Measurements from ENCODE around the gene DPYD.

The DPYD gene

GRCh38 chr1:97901017-97901658, 19.7 kb downstream of the DPYD start:
- no peak for TF ChIP-seq CTCF (IDR thresholded peaks at IDR 0.05; ENCODE audit: extremely low read depth, insufficient read depth, missing control alignments)
- in situ Hi-C loops (cut with MboI; ENCODE audit: low pct_unique_long_range_greater_than_20kb, low sequenced_read_pairs, unreplicated experiment), result no loop called here
- DNase-seq (ENCODE audit: low spot score), result no peak

GRCh38 chr1:97898948-97899347, 21.9 kb downstream of the DPYD start:
- no peak for DNase-seq (ENCODE audit: low spot score)
- in situ Hi-C loops (cut with MboI; ENCODE audit: low pct_unique_long_range_greater_than_20kb, low sequenced_read_pairs, unreplicated experiment), result no loop called here
- no peak for TF ChIP-seq CTCF (IDR thresholded peaks at IDR 0.05; ENCODE audit: extremely low read depth, insufficient read depth, missing control alignments)

GRCh38 chr1:97895278-97895677, 25.6 kb downstream of the DPYD start:
- no peak for TF ChIP-seq CTCF (IDR thresholded peaks at IDR 0.05; ENCODE audit: extremely low read depth, insufficient read depth, missing control alignments)
- no peak for DNase-seq (ENCODE audit: low spot score)

GRCh38 chr1:97893844-97894243, 27.0 kb downstream of the DPYD start:
- in situ Hi-C loops (cut with MboI; ENCODE audit: low pct_unique_long_range_greater_than_20kb, low sequenced_read_pairs, unreplicated experiment), result no loop called here
- TF ChIP-seq CTCF (IDR thresholded peaks at IDR 0.05; ENCODE audit: extremely low read depth, insufficient read depth, missing control alignments), result no peak
- DNase-seq (ENCODE audit: low spot score), result no peak

More at GRCh38 chr1:97895278-97895677, 25.6 kb downstream of the DPYD start:
- in situ Hi-C loops (cut with MboI; ENCODE audit: low pct_unique_long_range_greater_than_20kb, low sequenced_read_pairs, unreplicated experiment), result no loop called here

GRCh38 chr1:97886199-97886598, 34.6 kb downstream of the DPYD start:
- in situ Hi-C loops (cut with MboI; ENCODE audit: low pct_unique_long_range_greater_than_20kb, low sequenced_read_pairs, unreplicated experiment), result no loop called here
- no peak for TF ChIP-seq CTCF (IDR thresholded peaks at IDR 0.05; ENCODE audit: extremely low read depth, insufficient read depth, missing control alignments)

GRCh38 chr1:97883823-97884222, 37.0 kb downstream of the DPYD start:
- in situ Hi-C loops (cut with MboI; ENCODE audit: low pct_unique_long_range_greater_than_20kb, low sequenced_read_pairs, unreplicated experiment), result no loop called here
- no peak for DNase-seq (ENCODE audit: low spot score)
- no peak for TF ChIP-seq CTCF (IDR thresholded peaks at IDR 0.05; ENCODE audit: extremely low read depth, insufficient read depth, missing control alignments)

More at GRCh38 chr1:97886199-97886598, 34.6 kb downstream of the DPYD start:
- no peak for DNase-seq (ENCODE audit: low spot score)

Measured in GM13977 (cell line).